Measurements from ENCODE around the gene RPL23. TPM values are rescaled to one million over a fixed set of nuclear protein-coding genes. Genes with fewer than 3 reads are reported as not detected.

RPL23 gene
- total and polyA plus RNA-seq, 2 experiments from 2014 or later = 877 to 4,267 TPM

- TF ChIP-seq REST (IDR thresholded peaks at IDR 0.05; ENCODE audit: unreplicated experiment) = no peak
- TF ChIP-seq EZH2 (IDR thresholded peaks at IDR 0.05; ENCODE audit: low read depth, unreplicated experiment) = no peak
- TF ChIP-seq, protein P1, sequence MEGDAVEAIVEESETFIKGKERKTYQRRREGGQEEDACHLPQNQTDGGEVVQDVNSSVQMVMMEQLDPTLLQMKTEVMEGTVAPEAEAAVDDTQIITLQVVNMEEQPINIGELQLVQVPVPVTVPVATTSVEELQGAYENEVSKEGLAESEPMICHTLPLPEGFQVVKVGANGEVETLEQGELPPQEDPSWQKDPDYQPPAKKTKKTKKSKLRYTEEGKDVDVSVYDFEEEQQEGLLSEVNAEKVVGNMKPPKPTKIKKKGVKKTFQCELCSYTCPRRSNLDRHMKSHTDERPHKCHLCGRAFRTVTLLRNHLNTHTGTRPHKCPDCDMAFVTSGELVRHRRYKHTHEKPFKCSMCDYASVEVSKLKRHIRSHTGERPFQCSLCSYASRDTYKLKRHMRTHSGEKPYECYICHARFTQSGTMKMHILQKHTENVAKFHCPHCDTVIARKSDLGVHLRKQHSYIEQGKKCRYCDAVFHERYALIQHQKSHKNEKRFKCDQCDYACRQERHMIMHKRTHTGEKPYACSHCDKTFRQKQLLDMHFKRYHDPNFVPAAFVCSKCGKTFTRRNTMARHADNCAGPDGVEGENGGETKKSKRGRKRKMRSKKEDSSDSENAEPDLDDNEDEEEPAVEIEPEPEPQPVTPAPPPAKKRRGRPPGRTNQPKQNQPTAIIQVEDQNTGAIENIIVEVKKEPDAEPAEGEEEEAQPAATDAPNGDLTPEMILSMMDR (conservative IDR thresholded peaks at IDR 0.05; ENCODE audit: low read depth in 2 of 2) = no peak
- TF ChIP-seq ZNF331 (CRISPR knock-in tag; IDR thresholded peaks at IDR 0.05; ENCODE audit: low read depth) = no peak
- TF ChIP-seq ETS1 (IDR thresholded peaks at IDR 0.05) = no peak
- no peak for TF ChIP-seq STAT1 (IDR thresholded peaks at IDR 0.05; ENCODE audit: unreplicated experiment)
Observed at GRCh38 chr17:38893607-38894006, 40.1 kb upstream of the RPL23 start (continued).

DNA sequence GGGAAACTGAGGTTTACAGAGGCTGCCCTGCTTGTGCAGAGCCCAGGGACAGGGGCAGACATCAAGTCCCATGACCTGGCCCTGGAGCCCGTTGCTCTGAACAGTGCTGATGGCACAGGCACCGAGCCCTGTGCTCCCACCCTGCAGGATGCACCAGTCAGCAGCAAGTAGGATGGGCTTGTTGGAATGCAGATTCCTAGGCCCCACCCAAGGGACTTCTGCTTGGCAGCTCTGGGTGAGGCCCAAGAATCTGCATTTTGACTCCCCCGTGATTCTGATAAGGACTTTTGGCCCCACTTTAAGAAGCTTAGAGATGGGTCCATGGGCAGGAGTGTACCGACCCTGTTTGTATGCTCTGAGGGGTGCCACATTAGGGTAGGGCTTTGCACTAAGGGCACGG is 39.6 kb upstream of the RPL23 start:
- Mint-ChIP-seq H3K27ac (no peak overlapping the region; the same call in 1 of the 2 replicates), H3K4me3 (no peak overlapping the region), H3K4me1 (peaks cover 26% of the 10 kb centered on the region), H3K9me3 (no peaks in the 10 kb centered on the region), H3K36me3 (ENCODE audit: low read depth) (peaks cover 48% of the 10 kb centered on the region), H3K27me3 (ENCODE audit: insufficient read depth, low read depth, poor library complexity) (no peaks in the 10 kb centered on the region)
- peaks cover 20% of the 10 kb centered on the region for H3K79me2 ChIP-seq (replicated peaks; ENCODE audit: insufficient read depth)
- H3K4me3 ChIP-seq = no peak overlapping the region
- ATAC-seq (no peak), DNase-seq (ENCODE audit: low spot score) (no peak)
- H3K4me1 ChIP-seq (ENCODE audit: insufficient read depth) = peaks cover 12% of the 10 kb centered on the region
- no peaks in the 10 kb centered on the region for H3K36me3 ChIP-seq (ENCODE audit: insufficient read depth)
- no peaks in the 10 kb centered on the region for H3K27me3 ChIP-seq (ENCODE audit: insufficient read depth)
- peak overlapping the region; percentile 79; the same call in 1 of the 2 replicates for H3K27ac ChIP-seq (ENCODE audit: low read depth)
- 0 out of 2 replicates have a peak, but pooled peaks cover 4% of the 10 kb centered on the region for H3F3A ChIP-seq (replicated peaks; ENCODE audit: low read depth)
- H2AFZ ChIP-seq = no peak overlapping the region
- no peak overlapping the region for H3K4me2 ChIP-seq
- no peaks in the 10 kb centered on the region for H3K9me2 ChIP-seq (ENCODE audit: insufficient read depth)
- peaks cover 4% of the 10 kb centered on the region; the same call in 1 of the 2 replicates for H4K20me1 ChIP-seq (replicated peaks; ENCODE audit: insufficient read depth)
- TF ChIP-seq ETS1 (IDR thresholded peaks at IDR 0.05) (no peak), REST (IDR thresholded peaks at IDR 0.05; ENCODE audit: unreplicated experiment) (no peak), STAT1 (IDR thresholded peaks at IDR 0.05; ENCODE audit: unreplicated experiment) (no peak), POLR2AphosphoS5 (IDR thresholded peaks at IDR 0.05; ENCODE audit: low read depth) (no peak), EZH2 (IDR thresholded peaks at IDR 0.05; ENCODE audit: low read depth, unreplicated experiment) (no peak)
- TF ChIP-seq, protein P1 (conservative IDR thresholded peaks at IDR 0.05; ENCODE audit: low read depth in 2 of 2) = no peak

All from GM23338 (cell line).